22Rv1 (cell line): ENCODE data around the gene CPNE5.

Source experiments
- CTCF ChIP-seq: fragments of 450-650 bp; IDR thresholded peaks from 2 replicates; pipeline ENCODE4 v1.5.1; 2017; ENCODE audit warnings: mild to moderate bottlenecking
- ZFX ChIP-seq: fragments of 450-650 bp; IDR thresholded peaks from 2 replicates; pipeline ENCODE4 v1.6.1; 2017; ENCODE audit warnings: antibody characterized with exemption, borderline replicate concordance

- TF ChIP-seq CTCF (no peak), ZFX (no peak)
Observed at GRCh38 chr6:36743032-36743431, 96.2 kb downstream of the CPNE5 start.
